HG03342 (cell line): ENCODE results near the gene SCUBE3.

Experiments
- ATAC-seq: cut with Tn5 transposase; IDR thresholded peaks from one replicate; pipeline ENCODE4 v1.9.1; 2021; ENCODE audit warnings: mild to moderate bottlenecking, moderate library complexity; ENCODE audit not compliant: unreplicated experiment

Gene SCUBE3

GRCh38 chr6:35264550-35265274 lies 51.0 kb downstream of the SCUBE3 start:
- no peak for ATAC-seq

- ATAC-seq = no peak
These were observed 51.8 kb downstream of the SCUBE3 start for GRCh38 chr6:35265523-35265922.

- ATAC-seq = no peak
These were observed 53.7 kb downstream of the SCUBE3 start for GRCh38 chr6:35267446-35267845.

GRCh38 chr6:35267897-35268296 lies 54.1 kb downstream of the SCUBE3 start:
- no peak for ATAC-seq

GRCh38 chr6:35272005-35272404 lies 58.2 kb downstream of the SCUBE3 start:
- no peak for ATAC-seq

- ATAC-seq = no peak
These were observed 60.2 kb downstream of the SCUBE3 start for GRCh38 chr6:35273822-35274559.

GRCh38 chr6:35275744-35276260 lies 62.0 kb downstream of the SCUBE3 start:
- ATAC-seq = no peak

- no peak for ATAC-seq
These were observed 65.0 kb downstream of the SCUBE3 start for GRCh38 chr6:35278708-35279107.

- no peak for ATAC-seq
These were observed 67.1 kb downstream of the SCUBE3 start for GRCh38 chr6:35280903-35281302.

- no peak for ATAC-seq
These were observed 68.7 kb downstream of the SCUBE3 start for GRCh38 chr6:35282472-35282871.

- ATAC-seq = no peak
These were observed 69.6 kb downstream of the SCUBE3 start for GRCh38 chr6:35283361-35283760.

GRCh38 chr6:35287671-35288396 lies 74.1 kb downstream of the SCUBE3 start:
- ATAC-seq = no peak

GRCh38 chr6:35288834-35289233 lies 75.1 kb downstream of the SCUBE3 start:
- ATAC-seq = no peak

- no peak for ATAC-seq
These were observed 77.7 kb downstream of the SCUBE3 start for GRCh38 chr6:35291491-35291890.

- no peak for ATAC-seq
These were observed 78.7 kb downstream of the SCUBE3 start for GRCh38 chr6:35292494-35292893.

GRCh38 chr6:35293681-35294080 lies 79.9 kb downstream of the SCUBE3 start:
- ATAC-seq = no peak

- no peak for ATAC-seq
These were observed 80.7 kb downstream of the SCUBE3 start for GRCh38 chr6:35294308-35294945.

GRCh38 chr6:35295036-35295435 lies 81.3 kb downstream of the SCUBE3 start:
- ATAC-seq = no peak

- no peak for ATAC-seq
These were observed 82.0 kb downstream of the SCUBE3 start for GRCh38 chr6:35295521-35296315.

GRCh38 chr6:35296931-35297600 lies 83.3 kb downstream of the SCUBE3 start:
- no peak for ATAC-seq
